GM13976 (cell line): ENCODE measurements around the gene CBLC.

Experiments
- DNase-seq: peaks from one replicate; pipeline ENCODE4 v3.0.0; 2012; ENCODE audit warnings: low spot score
- in situ Hi-C: fragments of 300-500 bp; cut with MboI; formaldehyde crosslinking; loops from one replicate; pipeline ENCODE4 v1.12.0; 2022; ENCODE audit warnings: low sequenced_read_pairs, mixed read lengths, inconsistent platforms; ENCODE audit not compliant: unreplicated experiment
- TF ChIP-seq, protein P1 (sequence below): IDR thresholded peaks from 2 replicates; pipeline ENCODE4 v1.5.1; 2012; ENCODE audit warnings: borderline replicate concordance, mild to moderate bottlenecking; ENCODE audit not compliant: insufficient read depth; ENCODE audit errors: extremely low read depth, missing control alignments, control extremely low read depth

CBLC gene

DNA sequence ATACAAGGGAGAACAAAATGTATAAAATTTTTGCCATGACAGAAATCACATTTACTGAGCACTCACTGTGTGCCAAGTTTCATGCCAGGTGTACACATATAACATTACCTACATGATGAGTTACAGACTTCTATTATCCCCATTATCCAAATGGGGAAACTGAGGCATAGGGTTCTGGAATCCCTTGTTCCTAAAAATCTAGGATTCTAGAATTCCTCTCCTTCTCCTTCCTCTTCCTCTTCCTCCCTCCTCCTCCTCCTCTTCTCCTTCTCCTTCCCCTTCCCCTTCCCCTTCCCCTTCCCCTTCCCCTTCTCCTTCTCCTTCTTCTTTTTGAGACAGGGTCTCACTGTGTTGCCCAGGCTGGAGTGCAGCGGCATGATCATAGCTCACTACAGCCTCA lies 43.3 kb upstream of the CBLC start:
- DNase-seq = no peak
- TF ChIP-seq, protein P1, sequence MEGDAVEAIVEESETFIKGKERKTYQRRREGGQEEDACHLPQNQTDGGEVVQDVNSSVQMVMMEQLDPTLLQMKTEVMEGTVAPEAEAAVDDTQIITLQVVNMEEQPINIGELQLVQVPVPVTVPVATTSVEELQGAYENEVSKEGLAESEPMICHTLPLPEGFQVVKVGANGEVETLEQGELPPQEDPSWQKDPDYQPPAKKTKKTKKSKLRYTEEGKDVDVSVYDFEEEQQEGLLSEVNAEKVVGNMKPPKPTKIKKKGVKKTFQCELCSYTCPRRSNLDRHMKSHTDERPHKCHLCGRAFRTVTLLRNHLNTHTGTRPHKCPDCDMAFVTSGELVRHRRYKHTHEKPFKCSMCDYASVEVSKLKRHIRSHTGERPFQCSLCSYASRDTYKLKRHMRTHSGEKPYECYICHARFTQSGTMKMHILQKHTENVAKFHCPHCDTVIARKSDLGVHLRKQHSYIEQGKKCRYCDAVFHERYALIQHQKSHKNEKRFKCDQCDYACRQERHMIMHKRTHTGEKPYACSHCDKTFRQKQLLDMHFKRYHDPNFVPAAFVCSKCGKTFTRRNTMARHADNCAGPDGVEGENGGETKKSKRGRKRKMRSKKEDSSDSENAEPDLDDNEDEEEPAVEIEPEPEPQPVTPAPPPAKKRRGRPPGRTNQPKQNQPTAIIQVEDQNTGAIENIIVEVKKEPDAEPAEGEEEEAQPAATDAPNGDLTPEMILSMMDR = no peak
- in situ Hi-C loops = no loop called here

DNA sequence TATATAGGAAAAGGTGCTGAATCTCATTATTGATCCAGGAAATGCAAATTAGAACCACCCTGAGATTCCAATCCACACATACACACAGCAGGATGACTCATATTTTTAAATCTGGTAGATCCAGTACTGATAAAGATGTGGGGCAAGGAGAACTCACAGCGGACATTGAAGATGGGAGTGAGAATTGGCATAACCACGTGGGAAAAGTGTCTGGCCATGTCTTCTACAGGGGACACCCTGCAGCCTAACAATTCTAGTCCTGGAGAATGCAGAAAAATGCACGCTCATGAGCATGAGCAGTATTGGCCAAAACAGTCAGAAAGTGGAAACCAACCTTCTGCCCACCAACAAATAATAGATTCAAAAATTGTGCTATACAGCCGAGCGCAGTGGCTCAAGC lies 42.7 kb upstream of the CBLC start:
- in situ Hi-C loops = no loop called here
- TF ChIP-seq, protein P1 = no peak
- DNase-seq = no peak

DNA sequence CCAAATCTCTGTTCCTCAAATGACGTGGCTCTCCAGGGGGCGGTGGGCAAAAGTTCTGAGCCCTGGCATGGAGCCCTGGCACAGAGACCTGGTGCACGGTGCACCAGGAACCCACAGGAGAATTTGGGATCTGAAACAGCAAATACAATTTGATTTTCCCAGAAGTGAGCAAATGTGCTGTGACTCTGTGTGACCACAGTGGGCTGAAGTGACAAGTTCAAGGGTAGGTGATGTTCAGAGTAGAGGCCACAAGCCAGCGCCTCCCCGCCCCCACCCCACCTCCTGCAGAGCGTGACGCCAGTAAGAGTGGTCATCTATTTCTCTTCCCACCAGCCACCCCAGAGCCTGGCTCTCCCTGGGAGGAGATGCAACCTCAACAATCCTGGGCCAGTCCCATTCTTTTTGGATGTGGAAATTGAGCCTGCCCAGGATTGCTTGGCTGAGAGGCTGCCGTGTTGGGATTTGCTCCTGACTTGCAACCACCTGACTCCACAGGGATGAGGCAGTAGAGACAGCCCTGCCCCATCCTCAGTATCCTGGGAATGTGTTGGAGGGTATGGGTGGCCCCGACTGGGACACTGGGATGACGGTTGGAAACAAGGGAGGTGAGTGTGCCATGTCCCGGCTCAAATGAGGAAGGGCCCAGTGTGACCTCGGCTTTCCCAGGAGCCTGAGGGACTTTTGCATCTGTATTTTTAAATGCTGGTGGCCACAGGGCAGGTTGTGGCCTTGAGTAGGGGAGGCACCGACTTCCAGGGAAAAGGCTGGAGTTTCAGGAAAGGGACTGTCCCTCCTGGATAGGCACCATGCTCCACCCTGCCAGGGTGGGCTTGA lies 40.2 kb upstream of the CBLC start:
- TF ChIP-seq, protein P1 = no peak
- in situ Hi-C loops = no loop called here
- DNase-seq = peak; percentile 65

DNA sequence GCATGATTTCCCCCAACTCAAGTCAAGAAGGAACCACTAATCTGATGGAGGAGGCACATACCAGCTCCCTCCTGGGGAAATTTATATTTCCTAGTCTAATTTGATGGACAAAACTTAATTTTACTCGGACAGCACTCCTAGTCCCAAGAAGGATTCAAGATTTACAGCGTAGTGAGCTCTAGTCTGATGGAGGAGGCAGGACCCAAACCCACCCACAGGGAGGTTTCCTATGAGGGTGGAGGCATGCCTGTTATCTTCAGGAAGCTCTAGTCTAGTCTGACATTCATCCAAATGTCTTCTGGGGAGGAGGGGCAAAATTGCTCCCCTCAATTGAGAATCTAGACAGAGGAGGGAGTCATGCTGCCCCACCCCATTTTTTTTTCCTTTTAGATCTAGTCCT lies 39.6 kb upstream of the CBLC start:
- TF ChIP-seq, protein P1 = no peak
- in situ Hi-C loops = no loop called here
- DNase-seq = no peak

DNA sequence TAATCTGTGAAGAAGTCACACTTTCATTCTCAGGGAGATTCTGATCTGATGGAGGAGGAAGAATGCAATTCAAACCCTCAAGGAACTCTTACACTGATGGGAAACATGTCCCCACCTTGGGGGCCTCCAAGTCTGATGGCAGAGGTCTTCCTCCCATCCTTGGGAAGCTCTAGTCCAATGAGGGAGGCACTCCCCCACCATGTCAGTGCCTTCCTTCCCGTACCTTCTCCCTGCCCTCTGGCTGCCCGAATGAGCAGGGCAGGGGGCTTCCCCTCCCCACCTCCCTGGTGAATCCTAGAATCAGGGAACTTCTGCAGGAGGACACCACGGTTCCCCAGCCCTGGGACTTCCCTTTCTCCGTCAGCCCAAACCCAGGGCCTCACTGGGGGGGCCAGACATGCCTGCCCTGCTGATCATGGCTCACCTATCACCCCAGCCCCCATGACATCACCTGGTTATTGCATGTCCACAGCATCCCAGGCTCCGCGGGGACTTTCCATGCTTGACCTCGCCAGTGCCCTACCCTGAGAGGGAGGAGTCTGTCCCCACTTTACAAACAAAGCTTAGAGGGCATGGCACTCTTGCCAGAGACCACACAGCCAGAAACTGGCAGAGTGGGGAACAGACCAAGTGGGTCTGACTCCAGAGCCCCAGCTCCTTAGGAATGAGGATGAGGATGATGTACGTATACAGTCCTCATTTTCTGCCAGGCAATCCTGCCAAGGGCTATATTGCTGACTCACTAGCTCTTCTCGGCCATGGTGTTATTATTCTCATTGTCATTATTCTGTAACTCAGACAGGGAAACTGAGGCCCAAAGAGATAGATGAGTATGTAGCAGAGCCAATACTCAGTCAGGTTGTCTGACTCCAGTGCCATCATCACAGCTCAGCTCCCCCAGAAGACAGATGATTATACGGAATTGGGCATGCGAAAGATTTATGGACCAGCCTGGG lies 38.8 kb upstream of the CBLC start:
- in situ Hi-C loops = no loop called here
- no peak for DNase-seq
- TF ChIP-seq, protein P1 = no peak

DNA sequence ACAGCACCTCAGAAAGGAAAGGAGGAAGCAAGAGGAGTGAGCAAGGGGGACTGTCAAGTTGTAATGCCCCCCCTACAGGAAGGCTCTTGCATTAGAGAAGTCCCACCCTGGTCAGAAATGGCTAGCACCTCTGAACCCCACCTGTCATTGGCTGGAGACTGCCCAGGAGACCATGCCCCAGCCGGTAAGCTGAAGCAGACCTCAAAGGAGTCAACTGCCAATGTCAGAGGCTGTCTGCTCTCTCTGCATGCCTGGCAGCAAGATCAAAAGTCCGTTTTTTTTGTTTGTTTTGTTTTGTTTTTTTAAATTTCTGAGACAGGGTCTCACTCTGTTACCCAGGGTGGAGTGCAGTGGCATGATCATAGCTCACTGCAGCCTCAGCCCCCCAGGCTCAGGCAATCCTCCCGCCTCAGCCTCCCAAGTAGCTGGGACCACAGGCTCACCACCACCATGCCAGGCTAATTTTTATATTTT lies 37.3 kb upstream of the CBLC start:
- TF ChIP-seq, protein P1 = no peak
- in situ Hi-C loops = no loop called here
- DNase-seq = no peak
